HG02973 (cell line): Measurements from ENCODE around the gene LYPD6.
"Not testable (repeated sequence)": the region's sequence is repeated elsewhere in the genome, so short reads cannot be mapped to it uniquely, and the experiment has no call there.

Source experiments
- ATAC-seq: cut with Tn5 transposase; IDR thresholded peaks from one replicate; pipeline ENCODE4 v1.9.1; 2021; ENCODE audit warnings: moderate library complexity; ENCODE audit not compliant: unreplicated experiment

Gene LYPD6

DNA sequence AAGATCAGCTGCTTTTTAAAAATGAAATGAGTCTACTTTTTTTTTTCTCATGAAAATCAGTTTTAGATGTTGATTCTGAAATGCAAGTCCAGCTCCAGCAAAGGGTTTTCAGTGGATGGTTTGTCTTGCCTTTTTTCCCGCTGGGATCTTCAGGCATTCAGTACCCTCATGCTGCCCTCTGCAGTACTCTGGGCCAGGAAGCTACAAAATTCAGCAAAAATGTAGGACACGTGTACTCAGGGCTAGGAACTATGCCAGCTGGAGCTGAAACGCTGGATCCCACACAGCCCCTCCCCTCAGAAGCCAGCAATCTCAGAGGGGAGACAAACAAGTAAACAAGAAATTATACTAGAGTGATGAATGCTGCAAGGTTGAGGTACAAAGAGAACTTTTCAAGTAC is 159.9 kb downstream of the LYPD6 start:
- no peak for ATAC-seq

DNA sequence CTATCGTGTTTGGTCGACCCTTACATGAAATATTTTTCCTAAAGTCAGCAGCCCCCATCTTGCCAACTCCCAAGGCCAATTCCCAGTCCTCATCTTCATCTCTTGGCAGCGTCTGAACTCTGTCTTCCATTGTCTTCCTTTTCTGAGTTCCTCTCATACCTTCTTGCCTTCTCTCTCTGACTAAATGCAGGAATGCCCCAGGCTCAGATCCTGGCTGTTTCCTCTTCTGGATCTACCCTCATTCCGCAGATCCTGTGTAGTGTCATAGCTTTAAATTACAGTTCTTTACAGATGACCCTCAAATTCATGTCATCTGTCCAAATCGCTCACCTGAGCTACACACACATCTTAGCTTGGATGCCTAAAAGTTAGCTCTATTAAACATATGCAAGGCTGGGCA is 162.5 kb downstream of the LYPD6 start:
- no peak for ATAC-seq

DNA sequence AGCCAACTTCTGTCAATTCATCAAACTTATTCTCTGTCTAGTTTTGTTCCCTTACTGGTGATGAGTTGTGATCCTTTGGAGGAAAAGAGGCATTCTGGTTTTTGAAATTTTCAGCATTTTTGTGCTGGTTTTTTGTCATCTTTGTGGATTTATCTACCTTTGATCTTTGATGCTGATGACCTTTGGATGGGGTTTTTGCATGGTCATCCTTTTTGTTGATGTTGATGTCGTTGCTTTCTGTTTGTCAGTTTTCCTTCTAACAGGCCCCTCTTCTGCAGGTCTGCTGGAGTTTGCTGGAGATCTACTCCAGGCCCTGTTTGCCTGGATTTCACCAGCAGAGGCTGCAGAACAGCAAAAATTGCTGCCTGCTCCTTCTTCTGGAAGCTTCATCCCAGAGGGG is 168.8 kb downstream of the LYPD6 start:
- not testable (repeated sequence) for ATAC-seq

DNA sequence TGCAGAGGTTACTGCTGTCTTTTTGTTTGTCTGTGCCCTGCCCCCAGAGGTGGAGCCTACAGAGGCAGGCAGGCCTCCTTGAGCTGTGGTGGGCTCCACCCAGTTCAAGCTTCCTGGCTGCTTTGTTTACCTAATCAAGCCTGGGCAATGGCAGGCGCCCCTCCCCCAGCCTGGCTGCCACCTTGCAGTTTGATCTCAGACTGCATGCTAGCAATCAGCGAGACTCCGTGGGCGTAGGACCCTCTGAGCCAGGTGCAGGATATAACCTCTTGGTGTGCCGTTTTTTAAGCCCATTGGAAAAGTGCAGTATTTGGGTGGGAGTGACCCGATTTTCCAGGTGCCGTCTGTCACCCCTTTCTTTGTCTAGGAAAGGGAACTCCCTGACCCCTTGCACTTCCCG is 176.4 kb downstream of the LYPD6 start:
- not testable (repeated sequence) for ATAC-seq

DNA sequence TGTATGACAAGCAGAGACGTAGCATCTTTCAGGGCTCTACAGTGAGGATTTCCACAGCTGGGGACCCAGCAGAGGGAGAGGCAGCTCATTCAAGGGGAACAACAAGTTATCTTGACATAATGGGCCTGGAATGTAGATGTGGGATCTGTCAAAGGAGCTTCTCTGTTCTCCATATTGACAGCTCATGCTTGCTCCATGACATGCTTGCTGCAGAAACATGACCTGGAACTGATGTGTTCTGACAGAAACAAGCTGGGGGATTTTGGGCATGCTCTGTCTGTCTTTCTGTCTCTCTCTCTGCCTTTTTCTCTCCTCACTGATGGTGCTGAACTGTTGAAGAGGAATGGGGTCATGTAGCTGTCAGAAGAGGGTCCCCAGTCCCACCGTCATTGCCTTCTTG is 177.6 kb downstream of the LYPD6 start:
- no peak for ATAC-seq

DNA sequence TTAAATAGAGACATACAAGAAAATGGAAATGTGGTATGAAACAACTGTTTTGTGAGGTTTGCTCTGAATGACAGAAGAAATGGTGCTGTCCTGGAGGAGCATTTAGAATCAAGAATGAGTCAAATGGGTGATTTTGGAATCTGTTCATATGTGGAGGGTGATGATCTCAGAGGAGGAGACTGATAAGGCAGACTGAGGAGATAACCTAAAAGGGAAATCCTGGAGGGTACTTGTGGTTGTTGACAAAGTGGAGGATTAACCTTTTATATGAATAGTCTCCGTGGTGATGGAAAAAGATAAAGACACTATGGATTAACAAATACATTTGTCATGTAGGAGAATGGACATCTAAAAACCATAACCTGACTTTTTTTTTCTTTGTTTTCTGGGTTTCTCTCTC is 183.1 kb downstream of the LYPD6 start:
- no peak for ATAC-seq
